Adrenal gland (tissue), 12 donors: ENCODE measurements around the gene STYX. TPM values are rescaled to one million over a fixed set of nuclear protein-coding genes. Genes with fewer than 3 reads are reported as not detected.
A peak's percentile ranks its signal among the peaks of the same experiment; 100 is the strongest.

Experiments used
- DNase-seq, 7 donors: peaks; one replicate each; pipeline ENCODE4 v3.0.0-alpha.2; 2019 to 2020
- H3K27ac ChIP-seq, 5 donors: fragments of 200-600 bp; sonication (generic) in 4 of 5; 1 replicate in 3 of 5; 2 replicates in 2 of 5; pipeline versions ENCODE4 v1.5.1 to v1.8.0; 2016 to 2020; ENCODE audit warnings: mild to moderate bottlenecking in 1 of 5
- H3K27me3 ChIP-seq: fragments of 200-600 bp; 2 replicates; pipeline ENCODE4 v1.8.0; 2021
- H3K36me3 ChIP-seq, 2 donors: fragments of 200-600 bp; replicated peaks in 1 of 2; 1 replicate in 1 of 2; 2 replicates in 1 of 2; pipeline versions ENCODE4 v1.5.1 to v1.8.0; 2018 to 2022
- H3K4me1 ChIP-seq, 2 donors: fragments of 200-600 bp; replicated peaks in 1 of 2; 1 replicate in 1 of 2; 2 replicates in 1 of 2; pipeline versions ENCODE4 v1.5.1 to v1.8.0; 2018 to 2021
- H3K4me3 ChIP-seq, 4 donors: fragments of 200-600 bp; sonication (generic) in 3 of 4; one replicate each; pipeline ENCODE4 v1.5.1; 2016 to 2018
- H3K9me3 ChIP-seq, 3 donors: fragments of 200-600 bp; sonication (generic) in 1 of 3; replicated peaks in 1 of 3; 1 replicate in 2 of 3; 2 replicates in 1 of 3; pipeline versions ENCODE4 v1.5.1 to v1.8.0; 2016 to 2021
- POLR2A ChIP-seq, 2 donors: fragments of 450-650 bp; IDR thresholded peaks; one replicate each; pipeline ENCODE4 v1.6.1; 2017; ENCODE audit warnings: antibody characterized with exemption in 2 of 2, mild to moderate bottlenecking in 2 of 2, moderate library complexity in 1 of 2
- WGBS, 4 donors: extraction: QIAGEN DNeasy Blood & Tissue Kit in 2 of 4; methylation state at CpG; one replicate each; pipeline versions ENCODE4 v1.1.5 to v1.1.7; 2013 to 2017; 5-methylcytosine and 5-hydroxymethylcytosine counted together
- intact Hi-C, 2 donors: fragments of 100-400 bp; cut with DNase I; formaldehyde crosslinking; loops; one replicate each; pipeline versions ENCODE4 v1.14.1 to v1.15.0; 2022 to 2023
- polyA plus RNA-seq, 3 donors: library from polyadenylated mRNA; stranded (reverse); fragments of 200-250 nt in 2 of 3; fragments of 350-450 nt in 1 of 3; fragmentation: Illumina TruSeq in 1 of 3; extraction: RNeasy Lipid Tissue Mini Kit (QIAGEN cat#74804) in 1 of 3; gene quantifications; one replicate each; pipeline ENCODE4 v1.2.3, GENCODE V29; 2013 to 2014
- total RNA-seq, 9 donors: library from RNA; depleted of rRNA in 4 of 9; stranded (reverse); fragments of >200 nt in 4 of 9; fragments of 120-200 nt in 1 of 9; fragmentation: NEBNext Ultra II Directional in 1 of 9; extraction: Animal tissue kit (Norgen Biotek cat#: 25700) in 1 of 9; gene quantifications; one replicate each; pipeline versions ENCODE4 v1.1.0 to v1.2.4, GENCODE V29; 2013 to 2023
- TF ChIP-seq, protein P1 (sequence below), 6 experiments: fragments of 450-650 bp in 4 of 6; fragments of 200-600 bp in 2 of 6; sonication (generic) in 1 of 6; IDR thresholded peaks; 1 replicate in 5 of 6; 2 replicates in 1 of 6; pipeline versions ENCODE4 v1.5.1 to v1.8.0; 2016 to 2021; ENCODE audit warnings: antibody characterized with exemption in 6 of 6, mild to moderate bottlenecking in 2 of 6, moderate library complexity in 1 of 6
- donor health status: healthy with polysubstance abuse.
- donor health status: Bipolar disorder and iron deficiency.
- donor health status: DM: yes; HTN: yes; CAD: no.
- donor health status: DM: no; HTN: no; CAD: no.
- donor health status: DM: no; HTN: no; CAD: no.
- donor health status: DM: yes; HTN: yes; CAD: no.

Gene STYX
- total and polyA plus RNA-seq, 12 donors: 1.6 to 13.0 (median 6.4) TPM

- H3K27ac ChIP-seq: peak overlapping the region in 1 of 5 donors; percentile 35
- H3K4me3 ChIP-seq: no peak overlapping the region
- WGBS, 4 donors: 65 to 77% (median 67%) methylated on average over 3 of the region's 3 CpGs
- no peaks in the 10 kb centered on the region for H3K27me3 ChIP-seq
- TF ChIP-seq, protein P1, sequence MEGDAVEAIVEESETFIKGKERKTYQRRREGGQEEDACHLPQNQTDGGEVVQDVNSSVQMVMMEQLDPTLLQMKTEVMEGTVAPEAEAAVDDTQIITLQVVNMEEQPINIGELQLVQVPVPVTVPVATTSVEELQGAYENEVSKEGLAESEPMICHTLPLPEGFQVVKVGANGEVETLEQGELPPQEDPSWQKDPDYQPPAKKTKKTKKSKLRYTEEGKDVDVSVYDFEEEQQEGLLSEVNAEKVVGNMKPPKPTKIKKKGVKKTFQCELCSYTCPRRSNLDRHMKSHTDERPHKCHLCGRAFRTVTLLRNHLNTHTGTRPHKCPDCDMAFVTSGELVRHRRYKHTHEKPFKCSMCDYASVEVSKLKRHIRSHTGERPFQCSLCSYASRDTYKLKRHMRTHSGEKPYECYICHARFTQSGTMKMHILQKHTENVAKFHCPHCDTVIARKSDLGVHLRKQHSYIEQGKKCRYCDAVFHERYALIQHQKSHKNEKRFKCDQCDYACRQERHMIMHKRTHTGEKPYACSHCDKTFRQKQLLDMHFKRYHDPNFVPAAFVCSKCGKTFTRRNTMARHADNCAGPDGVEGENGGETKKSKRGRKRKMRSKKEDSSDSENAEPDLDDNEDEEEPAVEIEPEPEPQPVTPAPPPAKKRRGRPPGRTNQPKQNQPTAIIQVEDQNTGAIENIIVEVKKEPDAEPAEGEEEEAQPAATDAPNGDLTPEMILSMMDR (IDR thresholded peaks at IDR 0.05): no peak
- TF ChIP-seq POLR2A (IDR thresholded peaks at IDR 0.05): no peak
- intact Hi-C loops: no loop called here
- DNase-seq: peak; percentile 55 to 82 (median 73)
- H3K9me3 ChIP-seq: no peaks in the 10 kb centered on the region
- H3K36me3 ChIP-seq: no peaks in the 10 kb centered on the region
- H3K4me1 ChIP-seq: peaks cover 3 to 5% of the 10 kb centered on the region in 2 donors
These were observed 26.7 kb upstream of the STYX start for GRCh38 chr14:52703225-52703624.

DNA sequence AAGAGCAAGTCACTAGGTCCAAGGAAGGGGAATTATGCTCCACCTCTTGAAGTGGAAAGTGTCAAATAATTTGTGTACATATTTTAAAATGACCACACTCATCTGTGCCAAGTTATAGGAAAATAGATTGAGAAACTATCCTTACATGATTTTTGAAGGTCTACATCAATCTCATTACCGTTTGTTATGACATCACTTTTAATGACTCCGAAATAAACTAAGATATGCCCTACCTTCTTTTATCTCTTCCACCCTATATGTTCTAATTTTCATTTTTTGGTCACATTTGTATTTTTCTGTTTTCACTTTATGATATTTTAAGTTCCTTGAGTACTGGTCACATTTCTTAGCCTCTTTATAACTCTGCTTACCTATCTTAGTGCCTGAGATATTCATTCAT is 26.3 kb upstream of the STYX start:
- TF ChIP-seq POLR2A (IDR thresholded peaks at IDR 0.05): no peak
- TF ChIP-seq, protein P1 (IDR thresholded peaks at IDR 0.05): no peak
- intact Hi-C loops: no loop called here
- no peak for DNase-seq
- peak overlapping the region in 1 of 5 donors; percentile 35 for H3K27ac ChIP-seq
- H3K4me1 ChIP-seq: peaks cover 7% of the 10 kb centered on the region in 2 donors
- WGBS, 4 donors: 76 to 87% (median 83%) methylated on average over 2 of the region's 2 CpGs
- H3K36me3 ChIP-seq: no peaks in the 10 kb centered on the region
- no peaks in the 10 kb centered on the region for H3K9me3 ChIP-seq
- no peaks in the 10 kb centered on the region for H3K27me3 ChIP-seq
- H3K4me3 ChIP-seq: no peak overlapping the region

GRCh38 chr14:52706286-52706685 is 23.7 kb upstream of the STYX start:
- H3K9me3 ChIP-seq: no peaks in the 10 kb centered on the region
- peaks cover 7 to 33% of the 10 kb centered on the region in 2 donors for H3K4me1 ChIP-seq
- WGBS, 4 donors: 89 to 93% (median 91%) methylated on average over 5 of the region's 5 CpGs
- H3K27me3 ChIP-seq: no peaks in the 10 kb centered on the region
- peak overlapping the region in 1 of 4 donors; percentile 90 for H3K4me3 ChIP-seq
- peaks cover 0 to 21% of the 10 kb centered on the region in 2 donors for H3K36me3 ChIP-seq
- H3K27ac ChIP-seq: peak overlapping the region; percentile 83 to 96 (median 87)
- TF ChIP-seq, protein P1 (IDR thresholded peaks at IDR 0.05): no peak
- no peak for DNase-seq
- intact Hi-C loops: no loop called here

DNA sequence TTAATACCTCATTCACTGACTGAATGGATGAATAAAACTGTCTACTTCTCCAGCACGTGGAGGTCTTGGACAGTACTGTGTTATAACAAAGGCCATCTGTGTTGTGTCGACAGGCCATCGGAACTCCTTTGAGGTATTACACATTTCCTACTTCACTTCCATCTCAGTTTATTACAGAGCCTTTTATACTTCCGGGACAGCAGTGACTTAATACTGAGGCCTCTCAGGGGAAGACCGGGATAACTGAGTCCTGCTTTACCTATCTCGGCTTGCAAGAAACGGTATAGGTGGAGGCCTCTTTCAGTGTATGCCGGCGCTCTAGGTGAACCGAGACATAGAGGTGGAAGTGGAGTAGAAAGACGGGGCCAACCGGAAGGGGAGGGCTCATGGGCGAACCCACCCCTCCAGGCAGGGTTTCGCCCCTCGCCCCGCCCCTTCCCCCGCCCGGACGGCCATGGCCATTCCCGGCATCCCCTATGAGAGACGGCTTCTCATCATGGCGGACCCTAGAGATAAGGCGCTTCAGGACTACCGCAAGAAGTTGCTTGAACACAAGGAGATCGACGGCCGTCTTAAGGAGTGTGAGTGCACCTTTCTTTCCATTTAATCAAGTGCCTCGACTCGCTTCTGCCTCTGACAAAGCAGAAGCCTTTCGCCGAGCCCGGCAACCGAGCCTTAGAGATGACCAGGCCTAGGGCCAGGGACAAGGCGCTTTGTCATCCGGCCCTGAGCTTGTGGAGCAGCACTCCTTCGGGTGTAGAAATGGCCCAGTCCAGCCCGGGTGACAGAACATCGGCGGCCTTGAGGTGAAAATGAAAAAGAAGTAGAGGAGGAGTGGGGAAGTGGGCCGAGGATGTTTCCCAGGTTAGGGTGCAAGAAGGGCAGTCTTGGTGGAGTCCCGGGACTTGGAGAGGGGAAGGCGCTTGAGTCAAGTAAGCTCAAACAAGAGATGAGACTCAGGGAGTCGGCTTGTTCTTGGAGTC is 23.0 kb upstream of the STYX start, which contains the start of gene PSMC6:
Gene PSMC6 (plus strand): TSS at position 477 of the 983 bp plus-strand sequence. CDS start 20 bp downstream, at position 497.
- Histone ChIP-seq H3K36me3 (peaks cover 0 to 28% of the 10 kb centered on the region in 2 donors), H3K4me1 (peaks cover 7 to 38% of the 10 kb centered on the region in 2 donors), H3K27me3 (no peaks in the 10 kb centered on the region), H3K27ac (peak within 1 kb of the TSS; percentile 83 to 96 (median 87)), H3K9me3 (no peaks in the 10 kb centered on the region), H3K4me3 (peak within 1 kb of the TSS; percentile 3 to 90 (median 66))
- TF ChIP-seq, protein P1 (IDR thresholded peaks at IDR 0.05): no peak
- peak; percentile 37 to 78 for TF ChIP-seq POLR2A (IDR thresholded peaks at IDR 0.05)
- intact Hi-C loops: no loop called here
- WGBS, 4 donors: 0 to 1% (median 1%) methylated on average over 18 to 43 of the region's 43 CpGs
- peak; percentile 95 to 98 (median 97) for DNase-seq
